HEK293 (cell line): Measurements from ENCODE around the gene SERPINE2.

ENCODE experiments used
- SCRT2 ChIP-seq: fragments of 450-650 bp; formaldehyde crosslinking; IDR thresholded peaks from 2 replicates; pipeline ENCODE4 v1.5.1; 2016; ENCODE audit warnings: missing biosample characterization, missing genetic modification characterization
- TCF7L2 ChIP-seq: IDR thresholded peaks from 2 replicates; pipeline ENCODE4 v1.6.1; 2011; ENCODE audit warnings: low read depth, mild to moderate bottlenecking, inconsistent platforms, low read length, moderate library complexity, borderline replicate concordance
- TRIM28 ChIP-seq: IDR thresholded peaks from 2 replicates; pipeline ENCODE4 v1.6.1; 2011; ENCODE audit warnings: low read length, control low read depth, borderline replicate concordance
- ZFP3 ChIP-seq: fragments of 450-650 bp; formaldehyde crosslinking; IDR thresholded peaks from 2 replicates; pipeline ENCODE4 v1.5.1; 2016; ENCODE audit warnings: low read depth, missing biosample characterization, missing genetic modification characterization
- ZNF121 ChIP-seq: fragments of 450-650 bp; formaldehyde crosslinking; IDR thresholded peaks from 2 replicates; pipeline ENCODE4 v1.5.1; 2016; ENCODE audit warnings: missing biosample characterization, missing genetic modification characterization
- ZNF157 ChIP-seq: fragments of 450-650 bp; formaldehyde crosslinking; IDR thresholded peaks from 2 replicates; pipeline ENCODE4 v1.5.1; 2016; ENCODE audit warnings: missing biosample characterization, missing genetic modification characterization
- ZNF239 ChIP-seq: fragments of 450-650 bp; formaldehyde crosslinking; IDR thresholded peaks from 2 replicates; pipeline ENCODE4 v1.5.1; 2016; ENCODE audit warnings: missing biosample characterization, missing genetic modification characterization
- ZNF266 ChIP-seq: fragments of 450-650 bp; formaldehyde crosslinking; IDR thresholded peaks from 2 replicates; pipeline ENCODE4 v1.5.1; 2016; ENCODE audit warnings: missing biosample characterization, missing genetic modification characterization, low read depth
- ZNF311 ChIP-seq: fragments of 450-650 bp; formaldehyde crosslinking; IDR thresholded peaks from 2 replicates; pipeline ENCODE4 v1.5.1; 2017; ENCODE audit warnings: missing biosample characterization, missing genetic modification characterization, borderline replicate concordance
- ZNF426 ChIP-seq: fragments of 450-650 bp; formaldehyde crosslinking; IDR thresholded peaks from 2 replicates; pipeline ENCODE4 v1.5.1; 2017; ENCODE audit warnings: missing biosample characterization, missing genetic modification characterization, mild to moderate bottlenecking, inconsistent platforms, moderate library complexity
- ZNF501 ChIP-seq: fragments of 450-650 bp; formaldehyde crosslinking; IDR thresholded peaks from 2 replicates; pipeline ENCODE4 v1.5.1; 2016; ENCODE audit warnings: missing biosample characterization, missing genetic modification characterization
- ZNF514 ChIP-seq: fragments of 450-650 bp; formaldehyde crosslinking; IDR thresholded peaks from 2 replicates; pipeline ENCODE4 v1.5.1; 2016; ENCODE audit warnings: missing biosample characterization, missing genetic modification characterization
- ZNF544 ChIP-seq: fragments of 450-650 bp; formaldehyde crosslinking; IDR thresholded peaks from 2 replicates; pipeline ENCODE4 v1.5.0; 2017; ENCODE audit warnings: missing biosample characterization, missing genetic modification characterization
- ZNF560 ChIP-seq: fragments of 450-650 bp; formaldehyde crosslinking; IDR thresholded peaks from 2 replicates; pipeline ENCODE4 v1.5.1; 2017; ENCODE audit warnings: missing biosample characterization, missing genetic modification characterization, borderline replicate concordance
- ZNF624 ChIP-seq: fragments of 450-650 bp; formaldehyde crosslinking; IDR thresholded peaks from 2 replicates; pipeline ENCODE4 v1.5.1; 2017; ENCODE audit warnings: missing biosample characterization, missing genetic modification characterization
- ZNF677 ChIP-seq: fragments of 450-650 bp; IDR thresholded peaks from 2 replicates; pipeline ENCODE4 v1.5.0; 2018; ENCODE audit warnings: missing biosample characterization, mild to moderate bottlenecking, missing genetic modification characterization, moderate library complexity
- ZNF776 ChIP-seq: fragments of 450-650 bp; formaldehyde crosslinking; IDR thresholded peaks from 2 replicates; pipeline ENCODE4 v1.5.0; 2017; ENCODE audit warnings: missing biosample characterization, missing genetic modification characterization, borderline replicate concordance
- ZSCAN23 ChIP-seq: fragments of 450-650 bp; formaldehyde crosslinking; IDR thresholded peaks from 2 replicates; pipeline ENCODE4 v1.5.1; 2016; ENCODE audit warnings: missing biosample characterization, missing genetic modification characterization
- TF ChIP-seq, protein P1 (sequence below): fragments of 450-650 bp; formaldehyde crosslinking; IDR thresholded peaks from 2 replicates; pipeline ENCODE4 v1.5.1; 2016; ENCODE audit warnings: missing biosample characterization, missing genetic modification characterization
- TF ChIP-seq, protein P2 (sequence below): fragments of 450-650 bp; formaldehyde crosslinking; IDR thresholded peaks from 2 replicates; pipeline ENCODE4 v1.5.1; 2016; ENCODE audit warnings: missing biosample characterization, missing genetic modification characterization
- TF ChIP-seq, protein P3 (sequence below): fragments of 450-650 bp; formaldehyde crosslinking; conservative IDR thresholded peaks from 2 replicates; pipeline ENCODE4 v1.5.1; 2016; ENCODE audit warnings: low read depth, missing biosample characterization, missing genetic modification characterization
- TF ChIP-seq, protein P4 (sequence below): fragments of 450-650 bp; formaldehyde crosslinking; IDR thresholded peaks from 2 replicates; pipeline ENCODE4 v1.5.1; 2016; ENCODE audit warnings: missing biosample characterization, missing genetic modification characterization
- TF ChIP-seq, protein P5 (sequence below): fragments of 450-650 bp; formaldehyde crosslinking; IDR thresholded peaks from 2 replicates; pipeline ENCODE4 v1.5.1; 2016; ENCODE audit warnings: missing biosample characterization, missing genetic modification characterization
- TF ChIP-seq, protein P6 (sequence below): fragments of 450-650 bp; formaldehyde crosslinking; IDR thresholded peaks from 2 replicates; pipeline ENCODE4 v1.5.1; 2016; ENCODE audit warnings: missing biosample characterization, missing genetic modification characterization

SERPINE2 gene

DNA sequence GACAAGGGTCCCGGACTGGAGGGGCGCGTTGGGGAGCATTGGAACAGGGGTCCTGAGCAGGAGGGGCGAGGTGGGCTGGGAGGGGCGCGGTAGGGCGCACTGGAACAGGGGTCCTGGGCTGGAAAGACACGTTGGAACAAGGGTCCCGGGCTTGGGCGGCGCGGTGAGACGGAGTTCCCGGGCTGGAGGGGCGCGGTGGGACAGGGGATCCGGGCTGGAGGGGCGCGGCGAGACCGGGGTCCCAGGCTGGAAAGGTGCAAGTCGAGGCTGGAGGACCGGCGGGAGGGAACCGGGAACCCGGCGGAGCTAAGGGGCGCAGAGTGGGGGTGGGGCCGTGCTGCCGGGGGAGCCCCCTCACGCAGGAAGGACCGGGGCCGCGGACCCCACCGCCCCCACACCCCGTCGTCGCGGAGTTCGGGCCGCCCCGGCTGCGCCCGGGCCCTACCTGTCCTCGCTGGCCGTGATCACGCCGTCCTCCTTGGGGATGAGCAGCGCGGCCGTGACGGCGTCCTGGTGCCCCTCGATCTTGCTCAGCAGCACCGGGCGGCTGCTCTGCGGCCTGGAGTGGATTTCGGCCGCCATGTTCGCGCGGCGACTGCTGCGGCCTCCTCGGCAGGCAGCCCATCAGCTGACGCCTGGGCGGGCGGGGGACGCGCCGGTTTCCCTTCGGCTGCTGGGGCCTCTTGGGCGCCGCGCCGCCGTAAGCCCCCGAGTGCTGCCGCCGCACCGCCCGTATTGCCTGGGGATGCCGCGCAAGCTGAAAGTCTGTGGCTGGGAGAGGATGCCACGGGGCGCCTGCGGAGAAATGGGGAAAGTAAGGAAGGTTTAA, 94.2 kb downstream of the SERPINE2 start, which contains the start of gene WDFY1 (continued):
- TF ChIP-seq, protein P1, sequence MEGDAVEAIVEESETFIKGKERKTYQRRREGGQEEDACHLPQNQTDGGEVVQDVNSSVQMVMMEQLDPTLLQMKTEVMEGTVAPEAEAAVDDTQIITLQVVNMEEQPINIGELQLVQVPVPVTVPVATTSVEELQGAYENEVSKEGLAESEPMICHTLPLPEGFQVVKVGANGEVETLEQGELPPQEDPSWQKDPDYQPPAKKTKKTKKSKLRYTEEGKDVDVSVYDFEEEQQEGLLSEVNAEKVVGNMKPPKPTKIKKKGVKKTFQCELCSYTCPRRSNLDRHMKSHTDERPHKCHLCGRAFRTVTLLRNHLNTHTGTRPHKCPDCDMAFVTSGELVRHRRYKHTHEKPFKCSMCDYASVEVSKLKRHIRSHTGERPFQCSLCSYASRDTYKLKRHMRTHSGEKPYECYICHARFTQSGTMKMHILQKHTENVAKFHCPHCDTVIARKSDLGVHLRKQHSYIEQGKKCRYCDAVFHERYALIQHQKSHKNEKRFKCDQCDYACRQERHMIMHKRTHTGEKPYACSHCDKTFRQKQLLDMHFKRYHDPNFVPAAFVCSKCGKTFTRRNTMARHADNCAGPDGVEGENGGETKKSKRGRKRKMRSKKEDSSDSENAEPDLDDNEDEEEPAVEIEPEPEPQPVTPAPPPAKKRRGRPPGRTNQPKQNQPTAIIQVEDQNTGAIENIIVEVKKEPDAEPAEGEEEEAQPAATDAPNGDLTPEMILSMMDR, result peak; percentile 43; the same call in 1 of the 2 replicates
- TF ChIP-seq ZNF157 (tag by site-specific recombination), result no peak
- no peak for TF ChIP-seq ZNF677 (tag by site-specific recombination)
- no peak for TF ChIP-seq ZSCAN23
- no peak for TF ChIP-seq TCF7L2
- no peak for TF ChIP-seq ZNF311 (tag by site-specific recombination)
- no peak for TF ChIP-seq ZFP3
- no peak for TF ChIP-seq ZNF514 (tag by site-specific recombination)
- no peak for TF ChIP-seq ZNF266
- TF ChIP-seq ZNF426 (tag by site-specific recombination), result no peak
- TF ChIP-seq, protein P2, sequence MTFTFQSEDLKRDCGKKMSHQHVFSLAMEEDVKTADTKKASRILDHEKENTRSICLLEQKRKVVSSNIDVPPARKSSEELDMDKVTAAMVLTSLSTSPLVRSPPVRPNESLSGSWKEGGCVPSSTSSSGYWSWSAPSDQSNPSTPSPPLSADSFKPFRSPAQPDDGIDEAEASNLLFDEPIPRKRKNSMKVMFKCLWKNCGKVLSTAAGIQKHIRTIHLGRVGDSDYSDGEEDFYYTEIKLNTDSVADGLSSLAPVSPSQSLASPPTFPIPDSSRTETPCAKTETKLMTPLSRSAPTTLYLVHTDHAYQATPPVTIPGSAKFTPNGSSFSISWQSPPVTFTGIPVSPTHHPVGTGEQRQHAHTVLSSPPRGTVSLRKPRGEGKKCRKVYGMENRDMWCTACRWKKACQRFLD (tag by site-specific recombination), result no peak
- TF ChIP-seq, protein P3, sequence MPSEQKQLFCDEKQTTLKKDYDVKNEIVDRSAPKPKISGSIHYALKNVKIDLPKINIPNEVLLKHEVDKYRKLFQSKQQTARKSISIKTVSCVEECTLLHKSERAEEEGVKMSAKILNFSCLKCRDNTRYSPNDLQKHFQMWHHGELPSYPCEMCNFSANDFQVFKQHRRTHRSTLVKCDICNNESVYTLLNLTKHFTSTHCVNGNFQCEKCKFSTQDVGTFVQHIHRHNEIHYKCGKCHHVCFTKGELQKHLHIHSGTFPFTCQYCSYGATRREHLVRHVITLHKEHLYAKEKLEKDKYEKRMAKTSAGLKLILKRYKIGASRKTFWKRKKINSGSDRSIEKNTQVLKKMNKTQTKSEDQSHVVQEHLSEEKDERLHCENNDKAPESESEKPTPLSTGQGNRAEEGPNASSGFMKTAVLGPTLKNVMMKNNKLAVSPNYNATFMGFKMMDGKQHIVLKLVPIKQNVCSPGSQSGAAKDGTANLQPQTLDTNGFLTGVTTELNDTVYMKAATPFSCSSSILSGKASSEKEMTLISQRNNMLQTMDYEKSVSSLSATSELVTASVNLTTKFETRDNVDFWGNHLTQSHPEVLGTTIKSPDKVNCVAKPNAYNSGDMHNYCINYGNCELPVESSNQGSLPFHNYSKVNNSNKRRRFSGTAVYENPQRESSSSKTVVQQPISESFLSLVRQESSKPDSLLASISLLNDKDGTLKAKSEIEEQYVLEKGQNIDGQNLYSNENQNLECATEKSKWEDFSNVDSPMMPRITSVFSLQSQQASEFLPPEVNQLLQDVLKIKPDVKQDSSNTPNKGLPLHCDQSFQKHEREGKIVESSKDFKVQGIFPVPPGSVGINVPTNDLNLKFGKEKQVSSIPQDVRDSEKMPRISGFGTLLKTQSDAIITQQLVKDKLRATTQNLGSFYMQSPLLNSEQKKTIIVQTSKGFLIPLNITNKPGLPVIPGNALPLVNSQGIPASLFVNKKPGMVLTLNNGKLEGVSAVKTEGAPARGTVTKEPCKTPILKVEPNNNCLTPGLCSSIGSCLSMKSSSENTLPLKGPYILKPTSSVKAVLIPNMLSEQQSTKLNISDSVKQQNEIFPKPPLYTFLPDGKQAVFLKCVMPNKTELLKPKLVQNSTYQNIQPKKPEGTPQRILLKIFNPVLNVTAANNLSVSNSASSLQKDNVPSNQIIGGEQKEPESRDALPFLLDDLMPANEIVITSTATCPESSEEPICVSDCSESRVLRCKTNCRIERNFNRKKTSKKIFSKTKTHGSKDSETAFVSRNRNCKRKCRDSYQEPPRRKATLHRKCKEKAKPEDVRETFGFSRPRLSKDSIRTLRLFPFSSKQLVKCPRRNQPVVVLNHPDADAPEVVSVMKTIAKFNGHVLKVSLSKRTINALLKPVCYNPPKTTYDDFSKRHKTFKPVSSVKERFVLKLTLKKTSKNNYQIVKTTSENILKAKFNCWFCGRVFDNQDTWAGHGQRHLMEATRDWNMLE, result no peak
- no peak for TF ChIP-seq SCRT2 (tag by site-specific recombination)
- no peak for TF ChIP-seq ZNF239 (tag by site-specific recombination)
- TF ChIP-seq, protein P4, sequence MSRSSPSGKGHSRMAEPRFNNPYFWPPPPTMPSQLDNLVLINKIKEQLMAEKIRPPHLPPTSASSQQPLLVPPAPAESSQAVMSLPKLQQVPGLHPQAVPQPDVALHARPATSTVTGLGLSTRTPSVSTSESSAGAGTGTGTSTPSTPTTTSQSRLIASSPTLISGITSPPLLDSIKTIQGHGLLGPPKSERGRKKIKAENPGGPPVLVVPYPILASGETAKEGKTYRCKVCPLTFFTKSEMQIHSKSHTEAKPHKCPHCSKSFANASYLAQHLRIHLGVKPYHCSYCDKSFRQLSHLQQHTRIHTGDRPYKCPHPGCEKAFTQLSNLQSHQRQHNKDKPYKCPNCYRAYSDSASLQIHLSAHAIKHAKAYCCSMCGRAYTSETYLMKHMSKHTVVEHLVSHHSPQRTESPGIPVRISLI (tag by site-specific recombination), result no peak
- no peak for TF ChIP-seq ZNF776 (tag by site-specific recombination)
- no peak for TF ChIP-seq ZNF560 (tag by site-specific recombination)
- TF ChIP-seq TRIM28, result no peak
- no peak for TF ChIP-seq ZNF121 (tag by site-specific recombination)
- TF ChIP-seq ZNF501, result peak; percentile 82
- no peak for TF ChIP-seq ZNF624 (tag by site-specific recombination)
- TF ChIP-seq, protein P5, sequence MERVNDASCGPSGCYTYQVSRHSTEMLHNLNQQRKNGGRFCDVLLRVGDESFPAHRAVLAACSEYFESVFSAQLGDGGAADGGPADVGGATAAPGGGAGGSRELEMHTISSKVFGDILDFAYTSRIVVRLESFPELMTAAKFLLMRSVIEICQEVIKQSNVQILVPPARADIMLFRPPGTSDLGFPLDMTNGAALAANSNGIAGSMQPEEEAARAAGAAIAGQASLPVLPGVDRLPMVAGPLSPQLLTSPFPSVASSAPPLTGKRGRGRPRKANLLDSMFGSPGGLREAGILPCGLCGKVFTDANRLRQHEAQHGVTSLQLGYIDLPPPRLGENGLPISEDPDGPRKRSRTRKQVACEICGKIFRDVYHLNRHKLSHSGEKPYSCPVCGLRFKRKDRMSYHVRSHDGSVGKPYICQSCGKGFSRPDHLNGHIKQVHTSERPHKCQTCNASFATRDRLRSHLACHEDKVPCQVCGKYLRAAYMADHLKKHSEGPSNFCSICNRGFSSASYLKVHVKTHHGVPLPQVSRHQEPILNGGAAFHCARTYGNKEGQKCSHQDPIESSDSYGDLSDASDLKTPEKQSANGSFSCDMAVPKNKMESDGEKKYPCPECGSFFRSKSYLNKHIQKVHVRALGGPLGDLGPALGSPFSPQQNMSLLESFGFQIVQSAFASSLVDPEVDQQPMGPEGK (tag by site-specific recombination), result peak; percentile 84
- TF ChIP-seq ZNF544, result no peak
- TF ChIP-seq, protein P6, sequence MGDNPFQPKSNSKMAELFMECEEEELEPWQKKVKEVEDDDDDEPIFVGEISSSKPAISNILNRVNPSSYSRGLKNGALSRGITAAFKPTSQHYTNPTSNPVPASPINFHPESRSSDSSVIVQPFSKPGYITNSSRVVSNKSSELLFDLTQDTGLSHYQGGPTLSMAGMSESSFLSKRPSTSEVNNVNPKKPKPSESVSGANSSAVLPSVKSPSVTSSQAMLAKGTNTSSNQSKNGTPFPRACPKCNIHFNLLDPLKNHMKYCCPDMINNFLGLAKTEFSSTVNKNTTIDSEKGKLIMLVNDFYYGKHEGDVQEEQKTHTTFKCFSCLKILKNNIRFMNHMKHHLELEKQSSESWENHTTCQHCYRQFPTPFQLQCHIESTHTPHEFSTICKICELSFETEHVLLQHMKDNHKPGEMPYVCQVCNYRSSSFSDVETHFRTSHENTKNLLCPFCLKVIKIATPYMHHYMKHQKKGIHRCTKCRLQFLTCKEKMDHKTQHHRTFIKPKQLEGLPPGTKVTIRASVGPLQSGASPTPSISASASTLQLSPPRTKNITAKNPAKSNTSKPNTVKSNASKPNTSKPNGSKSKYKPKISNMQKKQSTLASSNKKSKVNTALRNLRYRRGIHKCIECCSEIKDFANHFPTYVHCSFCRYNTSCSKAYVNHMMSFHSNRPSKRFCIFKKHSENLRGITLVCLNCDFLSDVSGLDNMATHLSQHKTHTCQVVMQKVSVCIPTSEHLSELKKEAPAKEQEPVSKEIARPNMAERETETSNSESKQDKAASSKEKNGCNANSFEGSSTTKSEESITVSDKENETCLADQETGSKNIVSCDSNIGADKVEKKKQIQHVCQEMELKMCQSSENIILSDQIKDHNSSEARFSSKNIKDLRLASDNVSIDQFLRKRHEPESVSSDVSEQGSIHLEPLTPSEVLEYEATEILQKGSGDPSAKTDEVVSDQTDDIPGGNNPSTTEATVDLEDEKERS (tag by site-specific recombination), result no peak
